Endothelial cell of umbilical vein (primary cell): ENCODE measurements around the gene MBTPS1. TPM values are rescaled to one million over a fixed set of nuclear protein-coding genes. Genes with fewer than 3 reads are reported as not detected.

Experiments
- BruUV-seq: library from RNA; stranded (reverse); fragments of 400-500 nt; replicated peaks from 2 replicates; lab custom pipeline; 2021; lab: Mats Ljungman, UMichigan
- CTCF ChIA-PET: fragments of 300-600, 350-600 bp; sonication (Branson Sonifier 250); formaldehyde crosslinking; loops from one replicate; lab custom pipeline; 2021; ENCODE audit warnings: antibody characterized with exemption, inconsistent platforms; lab: Charles Lee
- POLR2A ChIA-PET: fragments of 300-600, 350-600 bp; sonication (Branson Sonifier 250); formaldehyde crosslinking; loops from one replicate; lab custom pipeline; 2021; ENCODE audit warnings: antibody characterized with exemption, inconsistent platforms; lab: Charles Lee
- DNase-seq: peaks from one replicate; pipeline ENCODE4 v3.0.0-alpha.2; 2011; ENCODE audit warnings: low read depth, low spot score
- FAIRE-seq: peaks from 2 replicates; lab custom pipeline; 2011; peaks lifted over from hg19 to GRCh38; lab: Jason Lieb, UNC
- H2AFZ ChIP-seq: 2 replicates; pipeline ENCODE4 v1.6.0; 2012; ENCODE audit warnings: low read depth, low read length, control low read depth, inconsistent platforms
- H3K27ac ChIP-seq: 2 replicates; pipeline ENCODE4 v1.5.1; 2011; ENCODE audit warnings: low read depth, mild to moderate bottlenecking, control low read depth, low read length, moderate library complexity; ENCODE audit not compliant: insufficient read depth
- H3K27me3 ChIP-seq, 2 experiments: 2 replicates each; pipeline versions ENCODE4 v1.6.0 to v1.6.1; 2011; ENCODE audit warnings: low read length in 2 of 2, mixed read lengths in 1 of 2; ENCODE audit not compliant: control insufficient read depth in 2 of 2, insufficient read depth in 2 of 2
- H3K36me3 ChIP-seq, 2 experiments: 2 replicates in 1 of 2; 3 replicates in 1 of 2; pipeline ENCODE4 v1.5.1; 2011; ENCODE audit warnings: low read length in 2 of 2, mild to moderate bottlenecking in 1 of 2, moderate library complexity in 1 of 2; ENCODE audit not compliant: control insufficient read depth in 2 of 2, insufficient read depth in 2 of 2; ENCODE audit errors: extremely low read depth in 1 of 2
- H3K4me1 ChIP-seq: 3 replicates; pipeline ENCODE4 v1.5.1; 2011; ENCODE audit warnings: mild to moderate bottlenecking, low read length; ENCODE audit not compliant: control insufficient read depth, insufficient read depth; ENCODE audit errors: extremely low read depth
- H3K4me2 ChIP-seq: 2 replicates; pipeline ENCODE4 v1.6.1; 2011; ENCODE audit warnings: low read length, control low read depth, mixed read lengths; ENCODE audit not compliant: insufficient read depth
- H3K4me3 ChIP-seq, 3 experiments: fragments of 200-600 bp in 1 of 3; sonication (generic), shearing (Covaris generic) in 1 of 3; replicated peaks in 1 of 3; 2 replicates each; pipeline ENCODE4 v1.5.1; 2011 to 2016; ENCODE audit warnings: control low read depth in 3 of 3, low read length in 3 of 3, mild to moderate bottlenecking in 2 of 3, inconsistent platforms in 1 of 3, low read depth in 1 of 3, moderate library complexity in 1 of 3; ENCODE audit not compliant: insufficient read depth in 1 of 3
- H3K79me2 ChIP-seq: 2 replicates; pipeline ENCODE4 v1.6.0; 2012; ENCODE audit warnings: low read length, inconsistent platforms; ENCODE audit not compliant: control insufficient read depth, insufficient read depth
- H3K9ac ChIP-seq: replicated peaks from 2 replicates; pipeline ENCODE3; 2011; ENCODE audit warnings: low read length, control low read depth; ENCODE audit not compliant: insufficient read depth; ENCODE audit errors: extremely low read depth
- H3K9me1 ChIP-seq: replicated peaks from 3 replicates; pipeline ENCODE4 v1.6.0; 2011; ENCODE audit warnings: mild to moderate bottlenecking, low read length; ENCODE audit not compliant: control insufficient read depth, insufficient read depth; ENCODE audit errors: extremely low read depth
- H3K9me3 ChIP-seq: replicated peaks from 2 replicates; pipeline ENCODE4 v1.5.1; 2012; ENCODE audit warnings: low read length, inconsistent platforms; ENCODE audit not compliant: control insufficient read depth, insufficient read depth
- H4K20me1 ChIP-seq: replicated peaks from 2 replicates; pipeline ENCODE3; 2011; ENCODE audit warnings: mild to moderate bottlenecking, low read length; ENCODE audit not compliant: control insufficient read depth, insufficient read depth; ENCODE audit errors: extremely low read depth
- CTCF ChIP-seq, 2 donors: IDR thresholded peaks; 1 replicate in 1 of 2; 2 replicates in 1 of 2; pipeline ENCODE4 v1.5.1; 2011; ENCODE audit warnings: low read length in 2 of 2, mild to moderate bottlenecking in 2 of 2, moderate library complexity in 2 of 2, control low read depth in 1 of 2, inconsistent platforms in 1 of 2, low read depth in 1 of 2; ENCODE audit not compliant: insufficient read depth in 1 of 2; ENCODE audit errors: extremely low read depth in 1 of 2
- EZH2 ChIP-seq: IDR thresholded peaks from 2 replicates; pipeline ENCODE4 v1.6.1; 2012; ENCODE audit warnings: borderline replicate concordance, low read depth, mild to moderate bottlenecking, moderate library complexity, low read length, inconsistent platforms; ENCODE audit not compliant: severe bottlenecking
- FOS ChIP-seq: IDR thresholded peaks from 2 replicates; pipeline ENCODE4 v1.6.1; 2011; ENCODE audit warnings: mild to moderate bottlenecking, low read length, moderate library complexity, borderline replicate concordance; ENCODE audit not compliant: insufficient read depth
- GATA2 ChIP-seq: IDR thresholded peaks from 2 replicates; pipeline ENCODE4 v1.7.0; 2011; ENCODE audit warnings: low read depth, mild to moderate bottlenecking, moderate library complexity, mixed read lengths, low read length; ENCODE audit not compliant: insufficient read length, insufficient read depth
- JUN ChIP-seq: IDR thresholded peaks from 2 replicates; pipeline ENCODE4 v1.6.1; 2011; ENCODE audit warnings: borderline replicate concordance, low read depth; ENCODE audit not compliant: insufficient read length, insufficient read depth
- MAX ChIP-seq: IDR thresholded peaks from 2 replicates; pipeline ENCODE4 v1.6.1; 2011; ENCODE audit not compliant: insufficient read depth, insufficient read length
- MYC ChIP-seq: IDR thresholded peaks from one replicate; pipeline ENCODE4 v1.6.1; 2011; ENCODE audit warnings: mild to moderate bottlenecking, low read depth, low read length
- POLR2A ChIP-seq: IDR thresholded peaks from 2 replicates; pipeline ENCODE4 v1.6.1; 2012; ENCODE audit warnings: low read depth, mild to moderate bottlenecking, control low read depth, low read length
- POLR2AphosphoS5 ChIP-seq: IDR thresholded peaks from 2 replicates; pipeline ENCODE4 v1.6.1; 2012; ENCODE audit warnings: low read depth, mild to moderate bottlenecking, control low read depth, low read length, moderate library complexity; ENCODE audit not compliant: insufficient read depth
- dilution Hi-C: fragments of 300-500 bp; cut with MboI; formaldehyde crosslinking; loops from one replicate; pipeline ENCODE4 v1.15.0; 2019; ENCODE audit warnings: low sequenced_read_pairs; ENCODE audit not compliant: extremely low pct_ligation_motif_present
- intact Hi-C: fragments of 100-400 bp; cut with micrococcal nuclease; formaldehyde crosslinking; loops from one replicate; pipeline ENCODE4 v1.10.0; 2022
- polyA plus RNA-seq, 4 experiments: library from polyadenylated mRNA; depleted of rRNA in 3 of 4; stranded (reverse) in 3 of 4; unstranded in 1 of 4; fragments of >200 nt; gene quantifications; 2 replicates each; pipeline versions ENCODE4 v1.2.1 to v1.2.3, GENCODE V29; 2011 to 2012; ENCODE audit warnings: missing spikeins in 1 of 4
- total RNA-seq: library from RNA; stranded (reverse); gene quantifications from 2 replicates; pipeline ENCODE4 v1.2.3, GENCODE V29; 2021

MBTPS1 gene
- total and polyA plus RNA-seq, 2 donors (not counting 3 experiments of a cell fraction or from before 2014, with no cell fraction given) = 82.3 to 99.6 TPM

- Histone ChIP-seq H4K20me1 (no peaks in the 10 kb centered on the region), H2AFZ (no peak overlapping the region), H3K4me1 (no peaks in the 10 kb centered on the region), H3K27me3 (no peaks in the 10 kb centered on the region), H3K9ac (no peak overlapping the region), H3K79me2 (peaks cover 3% of the 10 kb centered on the region), H3K27ac (no peak overlapping the region), H3K9me3 (no peaks in the 10 kb centered on the region), H3K4me3 (no peak overlapping the region), H3K36me3 (peaks cover 8 to 38% of the 10 kb centered on the region in 2 experiments), H3K4me2 (no peak overlapping the region), H3K9me1 (no peaks in the 10 kb centered on the region)
- CTCF ChIA-PET = no interaction called here
- TF ChIP-seq GATA2 (no peak), POLR2A (no peak), MAX (no peak), MYC (no peak), JUN (no peak), POLR2AphosphoS5 (no peak), FOS (no peak), CTCF (IDR thresholded peaks at IDR 0.05; ENCODE audit: extremely low read depth in 1 of 2, insufficient read depth in 1 of 2, low read depth in 1 of 2, low read length in 2 of 2) (no peak), EZH2 (no peak)
- intact Hi-C loops (no loop called here), dilution Hi-C loops (no loop called here)
- no peak for FAIRE-seq
- POLR2A ChIA-PET = no interaction called here
- no peak for DNase-seq
- BruUV-seq = no TSS peak
Measured at GRCh38 chr16:84081446-84081989, 35.2 kb downstream of the MBTPS1 start.
